GM19351 (cell line): ENCODE results near the gene ZC3HAV1.
A peak's percentile ranks its signal among the peaks of the same experiment; 100 is the strongest.
"Not testable (repeated sequence)": the region's sequence is repeated elsewhere in the genome, so short reads cannot be mapped to it uniquely, and the experiment has no call there.

ENCODE experiments used
- ATAC-seq: cut with Tn5 transposase; IDR thresholded peaks from one replicate; pipeline ENCODE4 v1.9.1; 2021; ENCODE audit warnings: mild to moderate bottlenecking, moderate library complexity; ENCODE audit not compliant: unreplicated experiment

ZC3HAV1 gene

DNA sequence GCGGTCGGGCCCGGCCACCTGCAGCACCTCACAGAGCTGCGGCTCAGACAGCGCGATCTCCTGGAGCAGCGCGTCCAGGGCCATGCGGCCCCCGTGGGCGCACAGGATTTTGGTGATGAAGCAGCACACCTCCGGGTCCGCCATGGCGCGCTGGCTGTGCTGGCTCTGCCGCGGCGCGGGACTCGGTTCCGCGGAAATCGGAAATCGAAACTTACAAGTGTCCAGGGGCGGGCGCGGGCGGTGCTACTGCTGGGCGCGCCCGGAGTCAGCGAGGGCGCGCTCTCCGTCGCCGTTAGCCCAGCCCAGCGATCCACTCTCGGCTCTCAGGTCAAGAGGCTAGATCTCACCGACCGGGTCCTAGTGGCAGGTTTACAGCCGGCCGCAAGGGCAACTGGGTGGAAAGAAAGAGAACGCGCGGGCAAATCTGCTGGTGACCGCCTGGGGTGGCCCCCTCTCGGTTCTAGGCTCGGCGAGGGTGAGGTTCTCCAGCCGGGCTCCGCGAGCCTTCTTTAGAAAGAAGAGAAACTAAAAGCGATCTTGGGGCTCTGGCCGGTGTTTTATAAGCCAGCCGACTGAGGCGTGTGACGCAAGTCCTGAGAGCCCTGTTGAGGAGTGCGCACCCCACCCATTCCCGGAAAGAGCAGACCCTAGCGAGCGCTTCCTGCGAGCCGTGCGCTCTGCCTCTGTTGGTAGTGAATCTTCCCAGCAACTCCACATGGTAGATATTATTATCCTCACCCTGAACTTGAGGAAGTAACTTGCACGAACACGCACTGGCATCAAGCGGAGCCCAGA is at the start of gene ZC3HAV1:
Gene ZC3HAV1 (minus strand): TSS at position 533 of the 795 bp plus-strand sequence. CDS start 389 bp downstream, at position 144.
- ATAC-seq: peak; percentile 65

DNA sequence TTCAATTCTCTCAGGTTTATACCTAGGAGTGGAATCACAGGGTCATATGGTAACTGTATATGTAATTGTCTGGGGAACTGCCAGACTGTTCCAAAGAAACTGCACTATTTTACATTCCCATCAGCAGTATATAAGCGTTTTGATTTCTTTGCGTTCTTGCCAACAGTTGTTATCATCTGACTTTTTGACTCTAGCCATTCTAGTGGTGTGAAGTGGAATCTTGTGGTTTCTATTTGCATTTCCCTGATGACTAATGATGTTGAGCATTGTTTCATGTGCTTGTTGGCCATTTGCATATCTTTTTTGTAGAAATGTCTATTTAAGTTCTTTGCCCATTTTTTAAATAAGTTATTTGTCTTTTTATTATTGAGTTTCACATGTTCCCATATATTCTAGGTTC is 44.3 kb upstream of the ZC3HAV1 start:
- no peak for ATAC-seq

DNA sequence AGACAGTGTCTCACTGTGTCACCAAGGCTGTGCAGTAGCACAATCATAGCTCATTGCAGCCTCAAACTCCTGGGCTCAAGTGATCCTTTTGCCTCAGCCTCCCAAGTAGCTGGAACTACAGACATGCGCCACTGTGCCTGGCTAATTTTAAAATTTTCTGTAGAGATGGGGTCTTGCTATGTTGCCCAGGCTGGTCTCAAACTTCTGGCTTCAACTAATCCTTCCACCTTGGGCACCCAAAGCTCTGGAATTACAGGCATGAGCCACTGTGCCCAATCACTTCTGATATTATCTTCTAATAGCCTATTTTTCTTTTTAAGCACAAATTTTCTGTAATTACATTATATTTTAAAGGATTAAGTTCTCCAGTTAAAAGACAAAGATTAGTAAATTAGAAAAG is 42.6 kb upstream of the ZC3HAV1 start:
- ATAC-seq: no peak

DNA sequence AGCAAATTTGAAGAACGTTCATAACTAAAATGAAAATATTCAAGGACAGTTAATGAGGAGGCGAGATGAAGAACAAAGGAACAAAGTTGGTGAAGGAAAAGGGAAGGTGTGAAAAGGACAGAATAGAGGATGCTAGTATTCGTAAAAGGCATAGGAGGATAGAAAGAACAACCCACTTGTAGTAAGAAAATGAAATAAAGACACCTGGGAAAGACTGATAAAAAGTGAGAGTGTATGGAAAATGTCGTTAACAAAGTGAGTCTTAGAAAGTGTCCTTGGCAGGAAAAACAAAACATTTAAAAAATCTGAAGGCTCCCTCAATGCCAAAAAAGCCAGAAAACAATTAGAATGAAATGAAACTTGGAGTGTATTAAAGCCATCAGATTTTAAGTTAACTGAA is 29.6 kb upstream of the ZC3HAV1 start:
- no peak for ATAC-seq

DNA sequence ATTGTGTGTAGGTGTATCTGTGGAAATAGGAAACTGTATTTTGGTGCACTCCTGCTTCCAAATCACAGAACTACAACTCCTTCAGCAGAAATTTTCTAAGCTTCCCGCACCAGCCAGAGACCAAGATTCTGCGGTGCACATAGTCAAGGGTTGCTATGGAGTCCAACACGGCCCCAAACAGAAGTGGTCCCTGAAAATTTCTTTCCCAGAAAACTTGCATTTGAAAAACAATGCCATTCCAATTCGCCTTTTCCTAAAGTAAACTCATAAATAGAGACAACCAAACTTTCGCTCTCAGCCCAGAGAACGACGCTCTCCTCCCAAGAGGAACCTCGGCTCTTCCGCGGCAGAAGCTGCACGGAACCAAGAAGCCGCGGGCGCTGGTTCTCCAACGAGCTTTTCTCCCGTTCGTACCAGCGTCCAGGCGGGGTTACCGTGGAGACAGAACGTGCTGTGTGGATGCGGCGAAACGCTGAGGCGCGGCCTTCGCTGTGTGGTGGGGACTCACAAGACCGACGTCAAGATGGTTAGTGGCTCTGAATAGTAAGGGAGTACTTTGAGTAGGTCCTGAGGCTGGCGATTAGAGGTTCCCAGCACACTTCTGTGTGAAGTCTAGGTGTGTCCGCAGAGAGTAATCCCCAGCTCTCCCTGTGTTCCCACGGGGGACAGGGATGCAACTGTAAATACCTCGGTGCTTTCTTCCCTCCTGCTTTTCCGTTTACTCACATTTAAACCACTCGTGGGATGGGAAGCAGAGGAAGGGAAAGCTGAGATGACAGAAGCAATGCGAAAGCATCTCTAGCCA is 24.0 kb upstream of the ZC3HAV1 start:
- ATAC-seq: peak; percentile 96

DNA sequence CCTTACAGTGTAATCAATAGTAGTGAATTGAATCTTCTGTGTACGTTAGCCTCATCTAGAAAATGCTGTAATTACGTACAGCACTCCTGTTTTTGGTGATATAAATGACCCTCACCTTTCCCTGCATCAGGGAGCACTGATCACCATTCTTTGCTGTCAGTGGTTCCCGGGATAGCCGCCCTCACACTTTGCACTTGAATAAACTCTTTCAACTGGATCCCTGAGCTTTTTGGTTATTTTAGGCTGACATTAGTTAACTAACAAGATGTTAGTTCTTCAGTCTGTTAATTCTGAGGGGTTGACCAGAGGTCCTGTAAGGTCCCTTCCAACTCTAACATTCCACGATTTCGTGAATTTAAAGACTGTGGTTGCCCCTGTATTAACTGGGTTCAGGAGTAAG is 23.4 kb upstream of the ZC3HAV1 start:
- ATAC-seq: no peak

DNA sequence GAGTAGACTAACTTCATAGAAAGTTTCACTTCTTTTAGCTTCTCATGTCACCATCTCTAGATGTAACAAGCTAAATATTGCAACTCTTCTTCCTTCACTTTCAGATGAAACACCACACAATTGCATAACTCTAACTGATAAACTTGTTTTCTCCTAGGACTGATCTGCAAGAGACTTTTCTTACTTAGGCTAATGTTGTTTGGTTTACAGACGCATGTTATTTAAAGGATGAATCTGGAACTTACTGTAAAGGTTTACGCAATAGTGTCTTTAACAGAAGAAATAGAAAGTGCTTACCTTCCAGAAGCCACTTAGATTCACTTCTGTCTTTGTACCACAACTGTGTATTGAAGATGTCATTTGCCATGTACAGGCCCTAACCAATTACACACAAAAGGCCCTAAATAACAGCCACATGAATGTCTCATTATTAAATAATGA is 22.1 kb upstream of the ZC3HAV1 start:
- ATAC-seq: peak; percentile 29

DNA sequence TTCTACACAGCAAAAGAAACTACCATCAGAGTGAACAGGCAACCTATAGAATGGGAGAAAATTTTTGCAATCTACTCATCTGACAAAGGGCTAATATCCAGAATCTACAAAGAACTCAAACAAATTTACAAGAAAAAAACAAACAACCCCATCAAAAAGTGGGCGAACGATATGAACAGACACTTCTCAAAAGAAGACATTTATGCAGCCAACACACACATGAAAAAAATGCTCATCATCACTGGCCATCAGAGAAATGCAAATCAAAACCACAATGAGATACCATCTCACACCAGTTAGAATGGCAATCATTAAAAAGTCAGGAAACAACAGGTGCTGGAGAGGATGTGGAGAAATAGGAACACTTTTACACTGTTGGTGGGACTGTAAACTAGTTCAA is 20.3 kb upstream of the ZC3HAV1 start:
- not testable (repeated sequence) for ATAC-seq

DNA sequence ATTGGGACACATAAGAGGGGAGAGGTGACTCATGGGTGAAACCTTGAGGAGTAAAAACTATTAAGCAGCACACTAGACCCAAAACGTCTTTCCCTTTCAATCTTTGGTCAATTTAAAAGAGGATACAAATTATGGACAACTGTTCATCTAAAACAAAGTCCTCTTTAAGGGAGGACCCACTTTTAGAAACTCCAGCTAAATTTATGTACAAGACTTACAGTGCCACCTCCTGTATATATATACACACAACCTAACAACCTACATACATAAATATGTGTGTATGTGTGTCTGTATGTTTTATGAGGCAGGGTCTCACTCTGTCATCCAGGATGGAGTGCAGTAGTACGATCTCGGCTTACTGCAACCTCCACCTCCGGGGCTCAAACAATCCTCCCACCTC is 18.1 kb upstream of the ZC3HAV1 start:
- no peak for ATAC-seq

DNA sequence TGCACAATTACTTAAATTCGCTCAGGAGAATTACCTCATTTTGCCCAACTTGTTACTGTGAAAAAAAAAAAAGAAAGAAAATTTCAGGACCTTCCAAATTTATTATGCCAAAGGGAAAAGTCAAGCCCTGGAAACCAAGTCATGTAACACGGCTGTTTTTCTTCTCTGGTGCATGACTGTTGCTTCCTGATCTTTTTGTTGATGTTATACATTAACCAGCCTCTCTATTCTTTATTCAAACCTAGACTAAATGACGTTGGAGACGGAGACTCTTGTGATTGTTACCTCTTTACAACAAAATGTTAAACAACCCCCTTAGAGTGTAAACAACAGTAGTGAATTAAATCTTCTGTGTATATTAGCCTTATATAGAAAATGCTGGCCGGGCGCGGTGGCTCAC is 16.1 kb upstream of the ZC3HAV1 start:
- no peak for ATAC-seq

DNA sequence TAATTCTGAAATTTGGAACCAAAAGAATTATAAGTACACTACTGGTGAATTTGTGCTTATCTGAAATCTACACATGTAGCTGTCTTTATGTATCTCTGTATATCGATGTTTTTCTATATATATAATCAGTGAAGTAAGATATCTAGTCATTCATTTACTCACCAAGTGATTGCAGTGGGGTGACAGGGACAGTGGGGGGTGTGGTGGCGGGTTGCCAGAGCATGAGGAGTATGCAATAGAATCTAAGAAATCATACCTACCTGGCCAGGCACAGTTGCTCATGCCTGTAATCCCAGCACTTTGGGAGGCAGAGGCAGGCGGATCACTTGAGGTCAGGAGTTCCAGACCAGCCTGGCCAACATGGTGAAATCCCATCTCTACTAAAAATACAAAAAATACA is 15.5 kb upstream of the ZC3HAV1 start:
- not testable (repeated sequence) for ATAC-seq

DNA sequence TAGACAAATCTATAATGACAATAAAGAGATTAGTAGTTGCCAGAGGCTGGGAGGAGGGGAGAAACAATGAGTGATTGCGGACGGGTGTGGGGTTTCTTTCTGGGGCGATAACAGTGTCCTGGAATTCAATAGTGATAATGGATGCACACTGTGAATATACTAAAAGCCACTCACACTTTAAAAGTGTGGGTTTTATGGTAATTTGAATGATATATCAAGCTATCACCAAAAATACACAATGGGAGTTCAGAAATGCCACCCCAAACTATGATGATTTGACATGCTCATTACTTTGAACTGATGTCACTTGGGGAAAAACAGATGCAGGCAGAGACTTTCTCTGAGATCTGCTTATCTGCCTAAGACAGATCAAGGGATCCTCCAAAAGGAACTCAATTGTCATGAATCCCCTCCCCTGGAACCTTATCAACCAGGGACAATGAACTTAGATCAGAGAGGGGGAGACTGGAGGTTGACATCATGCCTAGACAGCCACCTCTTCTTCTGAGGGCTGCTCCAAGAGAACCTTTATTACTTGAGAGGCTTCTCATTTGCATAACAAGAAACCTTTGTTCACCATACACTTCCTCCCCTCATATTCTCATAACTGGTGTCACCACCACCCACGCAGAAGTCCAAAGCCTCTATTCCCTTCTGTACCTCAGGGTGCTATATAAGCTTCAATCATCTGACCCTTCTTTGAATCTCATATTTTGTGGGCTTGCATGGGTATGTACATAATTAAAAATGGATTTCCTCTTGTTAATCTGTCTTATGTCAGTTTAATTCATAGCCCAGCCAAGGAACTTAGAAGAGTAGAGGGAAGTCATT is 14.8 kb upstream of the ZC3HAV1 start:
- peak; percentile 87 for ATAC-seq

DNA sequence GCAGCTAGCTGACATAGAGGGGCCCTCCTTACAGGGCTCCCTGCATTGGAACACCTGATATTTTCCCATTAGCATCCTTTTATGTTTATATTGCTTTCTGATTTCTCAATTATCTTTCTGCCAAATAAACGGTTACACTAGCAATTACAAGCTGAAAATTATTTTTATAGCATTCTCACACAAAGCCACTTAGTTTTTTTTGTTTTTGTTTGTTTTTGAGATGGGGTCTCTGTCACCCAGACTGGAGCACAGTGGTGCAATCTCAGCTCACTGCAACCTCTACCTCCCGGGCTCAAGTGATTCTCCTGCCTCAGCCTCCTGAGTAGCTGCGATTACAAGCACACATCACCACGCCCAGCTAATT is 9.9 kb upstream of the ZC3HAV1 start:
- ATAC-seq: no peak

DNA sequence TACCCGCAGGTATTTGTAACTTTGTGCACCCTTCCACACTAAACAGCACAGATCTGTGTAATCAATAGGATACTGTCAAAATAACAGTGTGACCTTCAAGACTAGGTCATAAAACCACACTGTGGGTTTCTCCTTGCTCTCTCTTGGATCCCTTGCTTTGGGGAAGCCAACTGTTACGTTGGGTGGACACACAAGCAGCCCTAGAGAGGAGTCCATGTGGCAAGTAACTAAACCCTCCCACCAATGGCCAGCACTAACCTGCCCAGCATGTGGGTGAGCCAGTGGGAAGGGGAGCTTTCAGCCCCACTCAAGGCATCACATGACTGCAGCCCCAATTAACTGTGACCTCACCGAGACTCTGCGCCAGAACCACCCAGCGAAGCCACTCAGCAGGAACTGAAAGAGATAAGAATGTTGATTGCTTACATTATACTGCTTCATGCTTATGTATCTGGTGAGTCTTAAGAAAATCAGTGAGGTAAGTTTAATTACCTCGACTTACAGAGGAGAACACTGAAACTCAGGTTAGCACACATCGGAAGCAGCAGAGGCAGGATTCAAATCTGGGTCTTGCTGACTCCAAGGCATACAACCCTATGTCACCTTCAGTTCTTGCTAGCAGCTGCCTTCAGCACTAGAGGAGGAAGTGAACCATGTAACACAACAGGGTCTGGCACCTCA is 9.4 kb upstream of the ZC3HAV1 start:
- ATAC-seq: peak; percentile 82

DNA sequence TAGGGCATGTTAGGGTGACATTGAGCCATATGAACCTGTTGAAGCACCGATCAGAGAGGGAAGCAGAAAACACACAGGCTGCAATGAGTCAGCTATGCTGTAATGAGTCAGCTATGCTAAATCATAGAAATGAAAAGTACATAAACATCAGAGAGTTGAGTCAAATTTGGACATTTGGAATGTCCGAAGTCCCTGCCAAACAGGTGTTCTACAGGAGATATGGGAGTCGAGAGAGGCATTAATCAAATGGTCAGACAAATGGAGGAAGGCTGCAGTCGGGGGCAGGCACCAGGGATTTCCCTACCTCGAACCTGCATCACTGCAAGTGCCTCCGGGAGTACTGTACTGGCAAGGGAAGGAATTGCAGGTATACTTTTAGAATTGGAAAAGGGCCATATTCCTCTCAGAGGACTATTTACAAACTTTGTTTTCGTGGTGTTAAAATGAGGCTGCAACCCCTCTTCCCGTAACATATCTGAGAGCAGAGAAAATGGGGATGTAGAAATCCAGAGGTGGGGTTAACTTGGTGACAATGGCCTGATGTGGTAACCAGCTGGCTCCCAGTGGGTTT is 8.8 kb upstream of the ZC3HAV1 start:
- peak; percentile 68 for ATAC-seq

DNA sequence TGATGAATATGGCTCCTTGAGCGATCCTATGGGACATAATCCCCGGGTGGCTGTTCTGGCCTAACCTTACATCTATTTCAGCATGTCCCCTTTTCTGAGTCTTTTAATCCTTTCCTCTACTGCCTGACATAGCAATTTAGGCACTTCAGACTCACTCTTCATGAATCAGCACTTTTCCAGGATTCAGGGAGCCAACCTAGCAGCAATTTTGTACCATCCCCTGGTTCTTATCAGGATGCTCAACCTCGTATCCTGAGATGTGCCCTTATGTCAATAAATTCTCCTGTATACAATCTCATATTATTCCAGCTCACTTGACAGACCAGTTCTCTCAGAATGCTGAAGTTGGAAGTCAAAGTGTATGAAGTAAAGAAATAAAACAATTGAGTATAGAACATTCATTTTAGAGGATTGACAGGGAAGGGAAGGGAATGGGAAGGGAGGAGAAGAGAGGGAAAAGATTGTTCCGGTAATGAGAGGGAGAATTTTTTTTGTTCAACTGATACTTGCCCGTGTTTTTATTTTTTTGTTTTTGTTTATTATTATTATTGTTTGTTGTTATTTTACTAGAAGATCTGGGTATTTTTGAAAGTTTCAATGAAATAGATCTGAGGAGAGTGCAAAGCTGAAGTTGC is 8.2 kb upstream of the ZC3HAV1 start:
- ATAC-seq: no peak

DNA sequence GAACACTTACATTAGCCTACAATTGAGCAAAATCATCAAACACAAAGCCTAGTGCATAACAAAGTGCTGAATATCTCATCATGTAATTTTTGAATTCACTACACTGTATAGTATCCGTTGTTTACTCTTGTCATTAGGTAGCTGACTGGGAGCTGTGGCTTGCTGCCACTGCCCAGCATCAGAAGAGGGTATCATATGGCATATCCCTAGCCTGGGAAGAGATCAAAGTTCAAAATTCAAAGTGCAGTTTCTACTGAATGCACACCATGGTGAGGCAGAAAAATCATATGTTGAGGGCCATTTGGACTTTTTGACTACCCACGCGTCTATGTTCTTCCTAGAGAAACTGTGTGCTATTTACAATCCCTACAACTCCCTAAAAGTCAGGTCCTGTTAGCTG is 7.5 kb upstream of the ZC3HAV1 start:
- ATAC-seq: no peak

DNA sequence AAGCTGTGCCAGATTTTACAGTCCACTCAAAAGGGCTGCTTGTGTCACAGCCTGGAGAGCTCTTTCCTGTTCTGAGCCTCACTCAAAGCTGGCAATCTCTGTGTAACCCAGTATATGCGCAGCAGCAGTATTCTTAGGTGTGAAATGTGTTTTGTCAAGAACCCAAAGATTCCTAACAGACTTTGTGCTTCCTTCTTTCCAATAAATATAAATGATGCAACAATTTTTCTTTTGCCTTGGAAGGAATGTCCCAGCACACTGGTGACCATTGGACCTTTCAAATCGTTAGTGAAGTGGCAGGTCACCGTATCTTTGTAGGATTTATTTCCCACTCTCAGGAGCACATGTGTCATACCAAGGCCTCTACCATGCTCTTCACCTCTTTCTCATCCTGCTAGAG is 5.6 kb upstream of the ZC3HAV1 start:
- no peak for ATAC-seq

DNA sequence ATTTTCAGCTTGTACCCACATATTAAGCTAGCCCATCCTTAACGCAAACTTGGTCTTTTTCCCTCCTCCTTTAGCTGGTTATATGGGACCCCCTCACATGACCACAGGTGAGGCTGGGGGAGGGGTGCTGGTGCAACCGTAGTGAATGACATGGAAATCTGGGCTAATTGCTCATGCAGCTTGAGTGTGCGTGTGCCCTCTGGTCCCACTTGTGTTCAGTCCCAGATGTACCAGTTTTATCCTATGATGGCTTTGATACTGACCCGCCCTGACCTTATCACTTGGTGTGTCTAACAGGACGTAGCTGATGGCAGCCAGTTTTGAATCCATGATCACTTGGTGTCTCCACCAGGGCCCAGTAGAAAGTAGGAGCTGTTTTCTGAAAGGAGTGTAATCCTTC is 5.1 kb upstream of the ZC3HAV1 start:
- no peak for ATAC-seq

DNA sequence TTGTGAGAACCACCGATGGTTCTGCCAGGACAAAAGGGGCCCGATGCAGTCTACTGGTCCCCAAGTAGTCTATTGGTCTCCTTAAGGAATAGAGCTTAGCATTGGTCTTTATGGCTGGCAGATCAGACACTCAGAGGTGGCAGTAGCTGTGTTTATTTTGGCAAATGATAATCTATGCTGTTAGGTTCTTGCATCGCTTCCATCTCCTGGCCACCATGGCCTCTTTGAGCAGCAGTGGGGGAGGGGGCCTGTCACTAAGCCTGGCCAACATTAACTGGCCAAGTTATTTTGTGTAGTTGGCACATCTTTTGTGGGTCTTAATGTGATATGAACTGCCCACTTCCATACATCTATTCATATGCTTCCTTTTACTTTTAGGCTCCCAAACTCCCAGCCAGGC is 4.5 kb upstream of the ZC3HAV1 start:
- no peak for ATAC-seq
